CD14-positive monocyte (primary cell): ENCODE data around the gene CAPN9. TPM values are rescaled to one million over a fixed set of nuclear protein-coding genes. Genes with fewer than 3 reads are reported as not detected.

Source experiments
- DNase-seq, 3 donors: peaks; one replicate each; pipeline ENCODE4 v3.0.0-alpha.2; 2011 to 2022
- H2AFZ ChIP-seq: 2 replicates; pipeline ENCODE4 v1.6.0; 2012; ENCODE audit warnings: mild to moderate bottlenecking, low read depth, low read length, inconsistent platforms; ENCODE audit not compliant: insufficient read depth, poor library complexity, severe bottlenecking
- H3K27ac ChIP-seq, 2 donors: 1 replicate in 1 of 2; 2 replicates in 1 of 2; pipeline ENCODE4 v1.5.1; 2012 to 2013; ENCODE audit warnings: low read length in 2 of 2, control low read depth in 1 of 2, inconsistent platforms in 1 of 2, low read depth in 1 of 2, mild to moderate bottlenecking in 1 of 2
- H3K27me3 ChIP-seq, 2 donors: one replicate each; pipeline versions ENCODE4 v1.6.0 to v1.6.1; 2011 to 2013; ENCODE audit warnings: low read length in 2 of 2; ENCODE audit not compliant: control insufficient read depth in 2 of 2, insufficient read depth in 2 of 2
- H3K36me3 ChIP-seq, 2 donors: replicated peaks in 1 of 2; 1 replicate in 1 of 2; 2 replicates in 1 of 2; pipeline versions ENCODE4 v1.5.1 to v1.6.1; 2012 to 2013; ENCODE audit warnings: low read length in 2 of 2, control low read depth in 1 of 2, inconsistent platforms in 1 of 2, mild to moderate bottlenecking in 1 of 2; ENCODE audit not compliant: insufficient read depth in 2 of 2, control insufficient read depth in 1 of 2
- H3K4me1 ChIP-seq, 2 donors: 1 replicate in 1 of 2; 2 replicates in 1 of 2; pipeline versions ENCODE4 v1.5.1 to v1.6.1; 2012 to 2013; ENCODE audit warnings: low read length in 2 of 2, control low read depth in 1 of 2, inconsistent platforms in 1 of 2, mild to moderate bottlenecking in 1 of 2, moderate library complexity in 1 of 2; ENCODE audit not compliant: insufficient read depth in 2 of 2, control insufficient read depth in 1 of 2
- H3K4me2 ChIP-seq: replicated peaks from 2 replicates; pipeline ENCODE3; 2012; ENCODE audit warnings: low read length, moderate library complexity, mild to moderate bottlenecking; ENCODE audit not compliant: poor library complexity, severe bottlenecking; ENCODE audit errors: extremely low read depth
- H3K4me3 ChIP-seq, 3 experiments: fragments of 200-600 bp in 1 of 3; sonication (generic) in 1 of 3; replicated peaks in 1 of 3; 1 replicate in 2 of 3; 2 replicates in 1 of 3; pipeline ENCODE4 v1.5.1; 2011 to 2013; ENCODE audit warnings: low read length in 3 of 3, mild to moderate bottlenecking in 3 of 3, control low read depth in 2 of 3, low read depth in 2 of 3, inconsistent platforms in 1 of 3, moderate library complexity in 1 of 3
- H3K79me2 ChIP-seq: 2 replicates; pipeline ENCODE4 v1.6.0; 2012; ENCODE audit warnings: mild to moderate bottlenecking, control low read depth, inconsistent platforms, low read length, moderate library complexity; ENCODE audit not compliant: insufficient read depth
- H3K9ac ChIP-seq: 2 replicates; pipeline ENCODE4 v1.6.0; 2017; ENCODE audit warnings: low read length, mild to moderate bottlenecking; ENCODE audit not compliant: insufficient read depth, poor library complexity, severe bottlenecking
- H3K9me3 ChIP-seq, 2 donors: replicated peaks in 1 of 2; 1 replicate in 1 of 2; 2 replicates in 1 of 2; pipeline versions ENCODE4 v1.5.1 to v1.6.1; 2012 to 2013; ENCODE audit warnings: low read length in 2 of 2, control low read depth in 1 of 2; ENCODE audit not compliant: control insufficient read depth in 1 of 2, insufficient read depth in 1 of 2
- H4K20me1 ChIP-seq: 2 replicates; pipeline ENCODE4 v1.6.0; 2012; ENCODE audit warnings: mild to moderate bottlenecking, low read length, control low read depth, moderate library complexity; ENCODE audit not compliant: insufficient read depth
- H3K27ac Mint-ChIP-seq, 7 donors: one replicate each; pipeline ENCODE4 v1.8.0; 2020; ENCODE audit warnings: mild to moderate bottlenecking in 7 of 7, mixed read lengths in 7 of 7, moderate library complexity in 6 of 7, inconsistent platforms in 2 of 7
- H3K27me3 Mint-ChIP-seq, 3 donors: one replicate each; pipeline ENCODE4 v1.8.0; 2021 to 2022; ENCODE audit warnings: low read depth in 3 of 3, mild to moderate bottlenecking in 3 of 3, mixed read lengths in 3 of 3, moderate library complexity in 3 of 3, inconsistent platforms in 1 of 3
- H3K36me3 Mint-ChIP-seq, 2 donors: one replicate each; pipeline ENCODE4 v1.8.0; 2020; ENCODE audit warnings: mixed read lengths in 2 of 2, inconsistent platforms in 1 of 2, mild to moderate bottlenecking in 1 of 2
- H3K4me1 Mint-ChIP-seq: one replicate; pipeline ENCODE4 v1.8.0; 2020; ENCODE audit warnings: mild to moderate bottlenecking, mixed read lengths
- H3K4me3 Mint-ChIP-seq, 2 donors: one replicate each; pipeline ENCODE4 v1.8.0; 2020; ENCODE audit warnings: mild to moderate bottlenecking in 2 of 2, mixed read lengths in 2 of 2, moderate library complexity in 1 of 2
- H3K9me3 Mint-ChIP-seq, 7 donors: one replicate each; pipeline ENCODE4 v1.8.0; 2020 to 2022; ENCODE audit warnings: mixed read lengths in 7 of 7, mild to moderate bottlenecking in 6 of 7, moderate library complexity in 6 of 7, inconsistent platforms in 2 of 7
- CTCF ChIP-seq: fragments of 200-600 bp; IDR thresholded peaks from one replicate; pipeline ENCODE4 v1.8.0; 2022; ENCODE audit warnings: antibody characterized with exemption, mild to moderate bottlenecking
- WGBS: methylation state at CpG from one replicate; pipeline ENCODE4 v1.1.5; 2013; ENCODE audit warnings: missing lambda C conversion rate; ENCODE audit not compliant: insufficient coverage; 5-methylcytosine and 5-hydroxymethylcytosine counted together
- intact Hi-C, 2 donors: fragments of 100-400 bp; cut with micrococcal nuclease; formaldehyde crosslinking; loops; one replicate each; pipeline versions ENCODE4 v1.15.0 to v1.15.1; 2023
- polyA plus RNA-seq, 3 donors: library from polyadenylated mRNA; depleted of rRNA in 1 of 3; unstranded in 2 of 3; stranded (reverse) in 1 of 3; fragments of 300-500 nt in 2 of 3; fragments of >200 nt in 1 of 3; fragmentation: Illumina TruSeq in 2 of 3; gene quantifications; 1 replicate in 2 of 3; 2 replicates in 1 of 3; pipeline ENCODE4 v1.2.3, GENCODE V29; 2012 to 2021

Gene CAPN9
- polyA plus RNA-seq, 3 donors: not detected

GRCh38 chr1:230704830-230705229, 42.4 kb upstream of the CAPN9 start:
- no peak for DNase-seq
- Histone ChIP-seq H3K4me2 (no peak overlapping the region), H3K27ac (no peak overlapping the region), H3K79me2 (no peaks in the 10 kb centered on the region), H3K9ac (no peak overlapping the region), H3K4me3 (no peak overlapping the region), H3K36me3 (no peaks in the 10 kb centered on the region), H3K4me1 (peaks cover 0 to 5% of the 10 kb centered on the region in 2 donors), H3K9me3 (no peaks in the 10 kb centered on the region), H2AFZ (no peak overlapping the region), H3K27me3 (no peaks in the 10 kb centered on the region), H4K20me1 (no peaks in the 10 kb centered on the region)
- H3K27ac Mint-ChIP-seq: no peak overlapping the region
- intact Hi-C loops: no loop called here
- TF ChIP-seq CTCF: no peak
- no peaks in the 10 kb centered on the region for H3K9me3 Mint-ChIP-seq
- peaks cover 5 to 21% (median 12%) of the 10 kb centered on the region in 3 donors for H3K27me3 Mint-ChIP-seq
- WGBS: 91% methylated on average over 5 of the region's 7 CpGs
- no peak overlapping the region for H3K4me3 Mint-ChIP-seq
- H3K4me1 Mint-ChIP-seq: peaks cover 9% of the 10 kb centered on the region
- no peaks in the 10 kb centered on the region for H3K36me3 Mint-ChIP-seq

- Mint-ChIP-seq H3K27me3 (peaks cover 5 to 21% (median 12%) of the 10 kb centered on the region in 3 donors), H3K9me3 (no peaks in the 10 kb centered on the region), H3K36me3 (no peaks in the 10 kb centered on the region), H3K4me1 (peaks cover 9% of the 10 kb centered on the region), H3K27ac (no peak overlapping the region), H3K4me3 (no peak overlapping the region)
- WGBS: 100% methylated on average over 2 of the region's 18 CpGs
- Histone ChIP-seq H4K20me1 (no peaks in the 10 kb centered on the region), H3K4me2 (no peak overlapping the region), H3K36me3 (no peaks in the 10 kb centered on the region), H3K79me2 (no peaks in the 10 kb centered on the region), H3K27me3 (no peaks in the 10 kb centered on the region), H3K9me3 (no peaks in the 10 kb centered on the region), H2AFZ (no peak overlapping the region), H3K9ac (no peak overlapping the region), H3K4me1 (peaks cover 0 to 5% of the 10 kb centered on the region in 2 donors), H3K4me3 (no peak overlapping the region), H3K27ac (no peak overlapping the region)
- intact Hi-C loops: no loop called here
- DNase-seq: no peak
- no peak for TF ChIP-seq CTCF
Measured at GRCh38 chr1:230705289-230706019, 41.7 kb upstream of the CAPN9 start.
